Caco-2 (cell line): ENCODE measurements around the gene WARS2. TPM values are rescaled to one million over a fixed set of nuclear protein-coding genes. Genes with fewer than 3 reads are reported as not detected.

Experiments
- BruUV-seq: library from RNA; stranded (reverse); fragments of 400-500 nt; replicated peaks from 2 replicates; lab custom pipeline; 2021; lab: Mats Ljungman, UMichigan
- CTCF ChIA-PET: fragments of 300-600 bp; sonication (Branson Sonifier 250); formaldehyde crosslinking; loops from one replicate; lab custom pipeline; 2022; ENCODE audit warnings: antibody characterized with exemption; lab: Charles Lee
- POLR2A ChIA-PET: fragments of 300-600 bp; sonication (Branson Sonifier 250); formaldehyde crosslinking; loops from one replicate; lab custom pipeline; 2022; ENCODE audit warnings: antibody characterized with exemption; lab: Charles Lee
- DNase-seq, 2 experiments: peaks; one replicate each; pipeline versions ENCODE4 v3.0.0 to v3.0.0-alpha.2; 2020 to 2022
- H3K27me3 ChIP-seq: replicated peaks from 2 replicates; pipeline ENCODE4 v1.6.0; 2011; ENCODE audit warnings: low read length; ENCODE audit not compliant: control insufficient read depth, insufficient read depth
- H3K36me3 ChIP-seq: 2 replicates; pipeline ENCODE4 v1.5.1; 2011; ENCODE audit warnings: low read length; ENCODE audit not compliant: control insufficient read depth, insufficient read depth
- H3K4me1 ChIP-seq: fragments of 250-450 bp; sonication (Bioruptor Pico); 2 replicates; pipeline ENCODE4 v1.5.1; 2020; ENCODE audit warnings: mild to moderate bottlenecking
- H3K4me3 ChIP-seq: 2 replicates; pipeline ENCODE4 v1.5.1; 2011; ENCODE audit warnings: low read depth, mild to moderate bottlenecking, control low read depth, low read length
- H3K9me3 ChIP-seq: fragments of 250-450 bp; sonication (Bioruptor Pico); 2 replicates; pipeline ENCODE4 v1.5.1; 2020; ENCODE audit warnings: mild to moderate bottlenecking, moderate library complexity
- H3K27ac Mint-ChIP-seq: one replicate; pipeline ENCODE4 v1.8.0; 2022; ENCODE audit warnings: mixed read lengths; ENCODE audit not compliant: unreplicated experiment
- H3K27me3 Mint-ChIP-seq: one replicate; pipeline ENCODE4 v1.8.0; 2022; ENCODE audit warnings: mixed read lengths; ENCODE audit not compliant: insufficient read depth, unreplicated experiment
- H3K36me3 Mint-ChIP-seq: one replicate; pipeline ENCODE4 v1.8.0; 2022; ENCODE audit warnings: mild to moderate bottlenecking, mixed read lengths; ENCODE audit not compliant: insufficient read depth, unreplicated experiment
- H3K4me1 Mint-ChIP-seq: one replicate; pipeline ENCODE4 v1.8.0; 2022; ENCODE audit warnings: low read depth, mixed read lengths; ENCODE audit not compliant: unreplicated experiment
- H3K4me3 Mint-ChIP-seq: one replicate; pipeline ENCODE4 v1.8.0; 2022; ENCODE audit warnings: mild to moderate bottlenecking, moderate library complexity, mixed read lengths; ENCODE audit not compliant: unreplicated experiment
- H3K9me3 Mint-ChIP-seq: one replicate; pipeline ENCODE4 v1.8.0; 2022; ENCODE audit warnings: mixed read lengths; ENCODE audit not compliant: unreplicated experiment
- CTCF ChIP-seq, 2 experiments: fragments of 200-600 bp in 1 of 2; IDR thresholded peaks; 1 replicate in 1 of 2; 2 replicates in 1 of 2; pipeline versions ENCODE4 v1.5.1 to v1.8.0; 2011 to 2022; ENCODE audit warnings: antibody characterized with exemption in 1 of 2, control low read depth in 1 of 2, inconsistent platforms in 1 of 2, low read depth in 1 of 2, low read length in 1 of 2, mild to moderate bottlenecking in 1 of 2, moderate library complexity in 1 of 2; ENCODE audit not compliant: insufficient read depth in 1 of 2, severe bottlenecking in 1 of 2, unreplicated experiment in 1 of 2
- intact Hi-C: fragments of 100-400 bp; cut with micrococcal nuclease; formaldehyde crosslinking; loops from one replicate; pipeline ENCODE4 v1.10.0; 2022; ENCODE audit not compliant: unreplicated experiment
- total RNA-seq: library from RNA; stranded (reverse); gene quantifications from 2 replicates; pipeline ENCODE4 v1.2.3, GENCODE V29; 2022

The WARS2 gene
- total RNA-seq, 1 experiment from 2014 or later, result 11.9 TPM

GRCh38 chr1:118999348-119000071 is 140.9 kb downstream of the WARS2 start:
- H3K9me3 Mint-ChIP-seq, result no peaks in the 10 kb centered on the region

GRCh38 chr1:118998171-118998570 is 142.3 kb downstream of the WARS2 start:
- Mint-ChIP-seq H3K9me3 (no peaks in the 10 kb centered on the region), H3K36me3 (no peaks in the 10 kb centered on the region), H3K4me1 (no peaks in the 10 kb centered on the region), H3K27ac (no peak overlapping the region), H3K4me3 (no peak overlapping the region), H3K27me3 (no peaks in the 10 kb centered on the region)
- no peak for DNase-seq
- Histone ChIP-seq H3K4me1 (no peaks in the 10 kb centered on the region), H3K4me3 (no peak overlapping the region), H3K36me3 (no peaks in the 10 kb centered on the region), H3K9me3 (no peaks in the 10 kb centered on the region), H3K27me3 (no peaks in the 10 kb centered on the region)
- no peak for TF ChIP-seq CTCF (IDR thresholded peaks at IDR 0.05; ENCODE audit: insufficient read depth in 1 of 2, low read depth in 1 of 2, low read length in 1 of 2, severe bottlenecking in 1 of 2, unreplicated experiment in 1 of 2)
- ChIA-PET POLR2A (no interaction called here), CTCF (no interaction called here)
- BruUV-seq, result no TSS peak
- intact Hi-C loops, result no loop called here

More at GRCh38 chr1:118999348-119000071, 140.9 kb downstream of the WARS2 start:
- H3K9me3 ChIP-seq, result no peaks in the 10 kb centered on the region
- no peak for DNase-seq
- ChIA-PET CTCF (no interaction called here), POLR2A (no interaction called here)
- BruUV-seq, result no TSS peak
- no peaks in the 10 kb centered on the region for H3K4me1 Mint-ChIP-seq
- no peak overlapping the region for H3K4me3 ChIP-seq
- intact Hi-C loops, result loop anchor here (10.0 kb wide), 1 partner anchor 275 kb away; no protein-coding TSS in a partner anchor
- no peak overlapping the region for H3K27ac Mint-ChIP-seq
- no peaks in the 10 kb centered on the region for H3K36me3 Mint-ChIP-seq
- H3K27me3 ChIP-seq, result no peaks in the 10 kb centered on the region
- no peak for TF ChIP-seq CTCF (IDR thresholded peaks at IDR 0.05; ENCODE audit: insufficient read depth in 1 of 2, low read depth in 1 of 2, low read length in 1 of 2, severe bottlenecking in 1 of 2, unreplicated experiment in 1 of 2)
- no peaks in the 10 kb centered on the region for H3K4me1 ChIP-seq
- H3K4me3 Mint-ChIP-seq, result no peak overlapping the region
- no peaks in the 10 kb centered on the region for H3K36me3 ChIP-seq
- H3K27me3 Mint-ChIP-seq, result no peaks in the 10 kb centered on the region

GRCh38 chr1:118997225-118997624 is 143.2 kb downstream of the WARS2 start:
- DNase-seq, result no peak
- Histone ChIP-seq H3K4me3 (no peak overlapping the region), H3K4me1 (no peaks in the 10 kb centered on the region), H3K36me3 (no peaks in the 10 kb centered on the region), H3K27me3 (no peaks in the 10 kb centered on the region), H3K9me3 (no peaks in the 10 kb centered on the region)
- intact Hi-C loops, result no loop called here
- TF ChIP-seq CTCF (IDR thresholded peaks at IDR 0.05; ENCODE audit: insufficient read depth in 1 of 2, low read depth in 1 of 2, low read length in 1 of 2, severe bottlenecking in 1 of 2, unreplicated experiment in 1 of 2), result no peak
- BruUV-seq, result no TSS peak
- ChIA-PET POLR2A (no interaction called here), CTCF (no interaction called here)
- Mint-ChIP-seq H3K9me3 (no peaks in the 10 kb centered on the region), H3K4me1 (no peaks in the 10 kb centered on the region), H3K27me3 (no peaks in the 10 kb centered on the region), H3K4me3 (no peak overlapping the region), H3K36me3 (no peaks in the 10 kb centered on the region), H3K27ac (no peak overlapping the region)
